Effector CD8-positive, alpha-beta T cell (primary cell): Measurements from ENCODE around the gene PGAM5.

Experiments
- DNase-seq: peaks from one replicate; lab custom pipeline; 2025; lab: John Stamatoyannopoulos, UW
- total RNA-seq, 4 experiments: gene quantifications; one replicate each; lab custom pipeline; 2026; lab: John Stamatoyannopoulos, UW

Gene PGAM5
- total RNA-seq = 43.9 to 87.7 (median 45.8) reads per million in 4 experiments

DNA sequence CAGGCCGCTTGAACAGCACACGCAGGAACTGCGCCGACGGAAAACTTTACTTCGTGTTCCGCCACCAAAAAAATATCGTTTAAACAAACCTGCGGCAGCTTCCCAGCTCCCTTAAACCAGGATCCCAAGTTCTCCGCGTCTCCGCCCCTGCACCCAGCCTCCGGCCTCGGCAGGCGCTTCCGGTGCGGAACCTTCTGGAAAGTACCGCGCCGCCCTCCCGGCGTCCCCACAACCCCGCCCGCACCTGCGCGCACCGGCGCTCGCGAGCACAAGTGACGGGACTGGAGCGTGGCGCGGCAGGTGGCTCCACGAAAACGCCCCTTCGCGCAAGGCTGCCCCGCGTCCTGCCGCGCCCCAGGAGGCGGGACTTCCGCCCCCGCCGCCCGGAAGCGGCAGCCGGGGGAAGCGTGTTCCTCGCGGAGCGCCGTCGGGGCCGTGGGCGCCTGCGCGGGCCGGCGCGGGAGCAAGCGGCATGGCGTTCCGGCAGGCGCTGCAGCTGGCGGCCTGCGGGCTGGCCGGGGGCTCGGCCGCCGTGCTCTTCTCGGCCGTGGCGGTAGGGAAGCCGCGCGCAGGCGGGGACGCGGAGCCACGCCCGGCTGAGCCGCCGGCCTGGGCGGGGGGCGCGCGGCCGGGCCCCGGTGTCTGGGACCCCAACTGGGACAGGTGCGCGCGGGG lies at the start of gene PGAM5:
Gene PGAM5, plus strand, starts transcription at position 438 of the 675 bp plus-strand sequence. Its CDS starts 35 bp downstream, at position 473.
- DNase-seq = peak; percentile 87

DNA sequence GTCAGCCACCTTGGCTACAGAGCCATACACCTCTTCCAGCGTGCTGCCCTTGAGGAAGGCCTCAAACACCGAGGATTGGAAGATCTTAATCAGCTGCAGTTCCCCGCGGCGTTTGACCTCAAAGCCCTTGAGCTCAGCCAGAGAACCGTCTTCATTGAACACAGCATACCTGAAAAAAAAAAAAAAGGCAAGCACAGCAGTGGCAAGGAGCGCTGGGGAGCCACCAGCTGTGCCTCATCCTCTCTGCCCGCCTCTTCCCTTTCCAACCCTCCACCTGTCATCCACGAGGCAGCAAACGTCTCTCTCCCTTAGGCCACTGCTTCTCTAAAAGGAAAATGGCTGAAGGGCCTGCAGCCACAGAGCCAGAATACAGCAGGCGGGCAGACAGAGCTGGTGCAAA lies 49.6 kb upstream of the PGAM5 start:
- no peak for DNase-seq

DNA sequence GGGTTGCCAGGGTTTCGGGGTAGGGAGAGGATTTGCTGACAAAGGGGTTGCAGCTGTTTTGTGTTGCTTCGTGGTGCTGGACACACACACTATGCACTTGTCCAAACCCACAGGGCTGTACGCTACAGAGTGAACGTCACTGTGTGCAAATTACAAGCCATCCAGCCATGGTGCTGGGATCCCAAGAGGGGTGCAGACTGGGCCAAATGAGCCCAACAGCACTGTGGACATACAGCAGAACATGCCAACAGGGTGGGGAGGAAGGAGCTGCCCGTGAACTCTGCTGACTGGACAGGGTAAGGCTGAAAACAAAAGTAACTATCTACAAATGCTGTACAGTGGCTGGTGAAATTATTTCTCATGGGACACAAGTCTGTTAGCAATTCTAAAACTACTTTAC lies 48.7 kb upstream of the PGAM5 start:
- no peak for DNase-seq

DNA sequence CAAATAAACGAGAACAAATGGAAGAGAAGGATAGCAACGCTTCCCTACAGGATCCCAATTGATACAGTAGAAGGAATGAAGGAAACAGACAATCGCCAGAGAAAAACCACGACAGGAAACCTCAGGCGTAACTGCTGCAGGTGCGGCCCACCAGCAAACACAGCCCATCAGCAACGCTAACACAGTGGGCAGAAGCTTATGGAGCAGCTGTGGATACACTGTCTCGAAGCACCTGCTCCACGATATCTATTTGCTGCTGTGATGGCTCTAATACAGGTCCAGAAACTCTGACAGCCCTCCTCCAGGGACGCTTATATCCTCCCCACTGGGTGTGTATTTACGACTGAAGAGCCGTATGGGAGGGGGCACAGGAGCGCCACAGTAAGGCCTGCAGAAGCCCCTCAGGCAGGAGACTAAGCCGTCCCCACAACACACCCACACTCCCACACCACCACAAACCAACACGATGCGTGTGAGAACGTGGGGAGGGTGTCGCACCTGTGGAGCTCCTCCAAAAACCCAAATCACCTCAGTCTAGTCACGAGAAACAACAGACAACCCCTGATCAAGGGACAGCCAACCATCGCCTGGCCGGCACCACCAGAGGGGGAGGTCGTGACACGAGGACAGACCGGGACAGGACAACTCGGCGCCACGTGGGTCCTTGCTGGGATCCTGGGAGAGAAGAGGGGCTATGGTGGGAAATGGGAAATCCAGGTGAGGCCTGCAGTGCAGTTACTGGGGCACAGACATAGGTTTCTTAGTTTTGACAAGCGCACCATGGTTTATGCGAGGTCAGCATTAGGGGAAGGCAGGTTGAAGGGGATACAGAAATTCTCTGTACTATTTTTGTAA lies 47.5 kb upstream of the PGAM5 start:
- DNase-seq = no peak

DNA sequence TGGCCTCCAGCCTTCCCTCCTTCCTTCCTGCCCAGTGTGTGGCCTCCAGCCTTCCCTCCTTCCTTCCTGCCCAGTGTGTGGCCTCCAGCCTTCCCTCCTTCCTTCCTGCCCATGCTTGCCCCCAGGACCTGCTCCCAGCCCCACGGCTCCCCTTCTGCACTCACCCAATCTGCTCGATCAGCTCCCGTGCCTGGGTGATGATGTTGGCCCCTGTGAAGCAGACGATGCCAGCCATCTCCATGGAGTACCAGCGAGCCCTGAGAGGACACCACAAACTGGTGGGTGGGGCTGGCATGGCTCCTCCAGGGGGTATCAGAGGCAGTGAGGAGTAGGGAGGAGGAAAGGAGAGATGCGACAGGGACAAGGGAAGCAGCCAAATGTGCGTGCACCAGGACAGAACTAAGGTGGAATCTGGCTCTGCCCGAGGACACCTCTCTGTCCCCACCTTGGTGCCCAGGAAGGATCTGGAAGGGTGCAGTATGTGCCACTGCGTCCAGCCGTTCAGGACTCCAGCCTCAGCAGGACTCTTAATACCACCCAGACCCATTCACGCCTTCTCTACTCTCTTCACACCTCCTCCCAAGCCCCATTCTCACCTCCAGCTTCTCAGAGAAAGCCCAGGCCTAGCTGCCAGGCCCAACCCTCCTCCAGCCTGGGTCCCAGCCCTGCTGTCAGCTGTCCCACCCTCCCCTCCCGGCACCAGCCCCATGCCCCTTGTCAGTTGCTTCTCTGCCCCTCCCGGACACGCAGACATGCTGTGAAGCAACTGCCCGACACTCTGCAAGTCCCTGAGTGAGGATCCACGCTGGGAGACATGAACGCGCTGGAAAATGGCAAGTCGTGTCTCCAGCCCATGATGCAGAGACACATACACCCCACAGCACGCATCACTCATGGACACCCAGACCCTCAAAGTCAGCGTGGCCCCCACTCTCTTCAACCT lies 46.2 kb upstream of the PGAM5 start:
- DNase-seq = no peak

DNA sequence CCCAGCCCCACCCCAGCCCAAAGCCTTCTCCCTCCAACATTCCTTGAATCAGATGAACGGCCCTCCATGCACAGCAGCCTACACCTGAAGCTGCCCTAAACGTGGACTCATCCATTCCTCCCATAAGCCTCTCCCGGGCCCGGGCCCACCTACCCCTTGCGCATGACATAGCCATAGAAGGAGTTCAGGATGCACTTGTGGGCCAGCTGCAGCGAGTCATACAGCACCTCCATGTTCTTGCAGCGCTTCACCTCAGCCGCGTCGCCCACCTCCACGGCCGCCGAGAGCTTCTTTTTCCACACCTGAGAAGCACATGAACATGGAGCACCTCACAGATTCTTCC lies 45.5 kb upstream of the PGAM5 start:
- no peak for DNase-seq

DNA sequence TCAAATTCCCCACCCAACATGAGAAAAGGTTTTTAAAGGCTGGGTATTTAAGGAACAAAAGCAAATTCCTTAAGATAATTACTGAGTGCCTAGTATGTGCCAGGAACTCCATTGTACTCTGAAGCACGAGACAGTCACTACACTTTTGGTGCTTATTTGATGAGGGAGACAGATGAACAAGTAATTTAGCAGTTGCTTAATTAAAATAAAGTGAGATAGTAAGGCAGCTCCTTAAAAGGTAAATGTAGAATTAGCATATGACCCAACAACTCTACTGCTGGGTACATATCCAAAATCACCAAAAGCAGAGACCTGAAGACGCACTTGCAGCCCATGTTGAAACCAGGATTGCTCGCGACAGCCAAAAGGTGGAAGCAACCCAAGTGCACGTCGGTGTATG lies 44.8 kb upstream of the PGAM5 start:
- no peak for DNase-seq

DNA sequence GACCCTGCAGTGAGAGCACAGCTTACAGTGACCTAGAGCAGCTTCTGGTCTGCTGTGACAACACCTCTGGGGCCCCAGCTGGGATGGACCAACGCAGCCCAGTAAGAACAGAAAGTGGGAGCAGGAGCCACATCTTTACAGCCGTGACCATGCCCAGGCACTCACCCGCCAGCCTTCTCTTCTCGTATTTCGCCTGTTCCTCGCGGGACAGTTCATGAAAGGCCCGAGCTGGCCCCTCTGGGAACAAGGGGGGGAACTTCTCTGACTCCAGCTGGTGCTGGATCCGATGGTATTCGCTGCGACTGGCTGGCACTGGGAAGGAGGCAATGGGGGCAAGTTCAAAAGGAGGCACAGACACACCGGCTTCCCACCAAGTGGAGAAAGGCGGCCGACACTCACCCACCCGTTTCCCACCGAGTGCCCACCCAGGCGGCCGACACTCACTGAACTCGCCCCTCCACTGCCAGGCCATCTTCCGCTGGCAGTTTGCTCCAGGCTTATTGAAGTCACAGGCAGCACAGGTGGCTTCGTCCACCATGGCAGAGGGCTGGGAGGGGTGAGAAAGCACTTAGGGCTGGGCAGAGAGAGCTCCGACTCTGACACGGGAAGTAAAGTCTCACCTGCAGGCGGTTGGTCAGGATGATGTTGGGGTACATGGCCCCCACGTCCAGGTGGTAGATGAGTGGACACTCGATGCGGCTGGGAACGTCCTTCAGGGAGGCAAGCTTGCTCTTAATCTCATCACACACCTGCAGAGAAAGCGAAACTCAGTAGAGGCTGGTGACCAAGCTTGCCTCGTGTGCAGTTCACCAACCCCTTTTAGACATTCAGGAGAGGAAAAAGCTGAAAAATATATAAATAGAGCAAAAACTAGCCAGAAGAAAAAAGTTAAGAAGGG lies 42.2 kb upstream of the PGAM5 start:
- no peak for DNase-seq

DNA sequence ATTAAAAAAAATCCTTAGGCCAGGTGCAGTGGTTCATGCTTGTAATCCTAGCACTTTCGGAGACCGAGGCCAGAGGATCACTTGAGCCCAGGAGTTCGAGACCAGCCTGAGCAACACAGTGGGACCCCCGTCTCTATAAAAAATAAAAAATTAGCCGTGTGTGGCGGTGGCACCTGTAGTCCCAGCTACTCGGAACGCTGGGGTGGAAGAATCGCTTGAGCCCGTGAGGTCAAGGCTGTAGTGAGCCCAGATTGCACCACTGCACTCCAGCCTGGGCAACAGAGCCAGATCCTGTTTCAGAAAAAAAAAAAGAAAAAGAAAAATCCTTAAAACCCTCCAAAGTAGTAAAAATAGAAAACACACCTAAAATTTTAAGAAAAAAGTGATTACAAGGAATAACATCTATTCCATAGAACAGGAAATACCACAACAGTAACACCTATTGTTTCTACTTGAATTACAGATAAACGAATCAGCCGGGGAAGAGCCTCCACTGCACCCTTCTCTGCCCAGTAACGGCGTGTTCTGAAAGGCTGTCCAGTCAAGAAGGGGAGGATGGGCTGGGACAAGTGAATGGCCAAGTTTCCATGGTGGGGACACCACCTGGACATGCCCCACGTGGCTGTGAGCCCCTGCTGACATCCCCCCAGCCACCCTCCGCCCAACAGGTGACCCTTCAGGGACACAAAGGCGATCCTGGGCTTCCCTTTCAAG lies 41.3 kb upstream of the PGAM5 start:
- no peak for DNase-seq

DNA sequence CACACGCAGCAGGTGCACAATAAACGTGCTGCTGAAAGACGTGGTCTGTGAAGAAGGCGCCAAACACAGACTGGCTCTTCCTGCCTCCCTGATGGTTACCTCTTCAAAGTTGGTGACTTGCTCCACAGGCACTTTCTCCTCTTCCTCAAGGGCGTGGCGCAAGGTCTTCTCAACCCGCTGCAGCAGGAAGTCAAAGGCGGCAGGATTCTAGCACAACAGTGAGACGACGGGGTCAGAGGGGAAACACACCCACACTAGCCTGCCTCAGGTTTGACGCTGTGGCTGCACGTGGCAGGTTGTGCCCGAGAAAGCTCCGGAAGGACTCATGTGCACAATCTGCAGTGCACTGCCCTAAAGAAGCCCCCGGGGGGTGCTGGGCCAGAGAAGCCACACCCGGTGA lies 38.5 kb upstream of the PGAM5 start:
- DNase-seq = no peak

DNA sequence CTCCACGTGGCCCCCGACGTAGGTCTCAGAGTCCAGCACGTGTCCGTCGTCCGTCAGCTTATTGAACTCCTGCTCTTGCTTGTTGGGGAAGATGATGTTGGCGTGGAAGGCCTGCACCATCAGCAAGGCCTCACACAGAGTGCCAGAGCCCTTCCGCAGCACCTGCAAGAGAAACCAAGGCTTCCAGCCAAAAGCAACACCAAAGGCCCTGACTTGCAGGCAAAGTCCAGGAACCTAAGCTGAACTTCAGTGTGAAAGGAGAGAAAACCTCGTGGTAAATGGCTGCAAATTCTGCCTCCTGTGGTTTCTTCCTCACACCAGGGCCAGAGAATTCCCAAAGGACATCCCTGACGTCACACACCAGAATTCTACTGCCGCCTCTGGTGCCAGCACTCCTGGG lies 38.0 kb upstream of the PGAM5 start:
- no peak for DNase-seq

DNA sequence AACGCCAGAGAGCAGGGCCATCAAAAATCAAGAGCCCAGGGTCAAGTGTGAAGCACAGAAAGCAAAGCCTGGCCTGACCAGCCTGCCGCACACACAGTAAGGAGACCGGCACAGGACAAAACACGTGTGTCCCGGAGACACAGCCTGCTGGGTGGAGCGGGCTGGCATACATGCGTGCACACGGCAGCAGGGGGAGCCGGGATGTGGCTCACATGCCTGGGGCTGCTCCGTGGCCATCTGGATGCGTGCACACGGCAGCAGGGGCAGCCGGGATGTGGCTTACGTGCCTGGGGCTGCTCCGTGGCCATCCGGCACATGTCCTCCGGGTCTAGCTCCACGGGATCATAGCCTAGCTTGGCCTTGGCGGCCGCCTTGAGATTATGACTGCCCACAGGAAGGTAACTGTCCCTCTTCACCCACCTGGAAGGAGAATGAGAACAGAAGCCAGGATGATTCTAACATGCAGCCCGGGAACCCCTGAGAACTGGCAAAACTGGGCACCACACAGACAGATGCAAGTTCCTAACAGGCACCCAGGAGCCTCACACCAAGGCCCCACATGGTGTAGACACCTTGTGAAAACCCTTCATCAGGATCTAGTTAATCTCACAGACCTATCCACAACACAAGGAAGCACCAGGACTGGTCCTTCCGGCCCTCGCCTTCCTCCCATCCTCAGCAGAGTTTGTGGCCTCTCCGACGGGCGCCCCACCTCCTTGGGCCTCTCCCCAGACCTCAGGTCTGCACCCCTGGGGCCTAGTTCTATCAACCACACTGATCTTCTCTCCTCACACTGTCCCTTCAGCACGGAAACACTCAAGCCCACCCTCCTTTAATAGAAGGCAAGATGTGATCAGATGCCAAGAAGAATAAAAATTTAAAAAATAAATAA lies 37.1 kb upstream of the PGAM5 start:
- no peak for DNase-seq

DNA sequence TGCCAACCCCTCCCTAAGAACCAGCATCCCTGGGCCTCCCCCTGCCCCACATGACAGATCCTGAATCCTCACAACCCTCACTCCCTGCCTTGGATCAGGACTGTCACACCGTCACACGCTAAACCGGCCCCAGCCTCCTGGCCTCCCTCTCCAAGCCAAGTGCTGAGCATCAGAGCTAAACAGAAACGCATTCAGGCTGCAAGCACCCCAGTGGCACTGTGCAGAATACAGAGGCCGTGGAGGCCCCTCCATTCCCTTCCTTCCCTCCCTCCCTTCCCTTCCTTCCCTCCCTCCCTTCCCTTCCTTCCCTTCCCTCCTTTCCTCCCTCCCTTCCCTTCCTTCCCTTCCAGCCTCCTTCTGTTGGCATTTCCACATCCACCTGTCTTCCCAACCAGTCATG lies 36.1 kb upstream of the PGAM5 start:
- DNase-seq = no peak

DNA sequence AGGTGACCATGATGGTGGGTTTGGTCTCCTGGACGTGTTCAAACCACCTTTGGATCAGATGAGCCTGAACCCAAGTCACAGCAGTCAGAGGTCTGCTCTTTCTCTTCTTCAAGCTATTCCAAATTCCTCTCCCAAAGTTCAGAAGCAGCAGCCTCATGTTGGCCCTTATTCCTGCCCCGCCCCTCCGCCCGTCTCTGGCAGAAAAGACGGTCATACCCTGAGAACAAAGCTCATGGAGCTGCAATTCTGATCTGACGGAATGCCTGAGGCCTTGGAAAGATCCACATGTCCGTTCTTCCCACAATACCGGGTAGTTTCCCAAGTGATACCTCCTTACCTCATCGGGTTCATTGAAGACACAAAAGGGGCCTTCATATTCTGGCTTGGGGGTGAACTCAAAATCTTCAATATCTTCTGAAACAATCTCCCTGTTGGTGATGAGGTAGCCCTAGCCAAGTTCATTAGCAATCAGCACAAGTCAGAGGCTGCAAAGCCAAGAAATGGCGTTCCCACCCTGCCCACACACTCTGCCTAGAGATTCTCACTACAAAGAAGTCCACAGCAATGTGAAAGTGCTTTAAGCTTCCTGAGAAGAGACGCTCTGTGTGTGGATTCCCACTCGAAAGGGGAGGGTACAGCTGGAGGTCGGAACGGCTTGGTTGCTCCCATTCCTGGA lies 34.7 kb upstream of the PGAM5 start:
- DNase-seq = no peak

DNA sequence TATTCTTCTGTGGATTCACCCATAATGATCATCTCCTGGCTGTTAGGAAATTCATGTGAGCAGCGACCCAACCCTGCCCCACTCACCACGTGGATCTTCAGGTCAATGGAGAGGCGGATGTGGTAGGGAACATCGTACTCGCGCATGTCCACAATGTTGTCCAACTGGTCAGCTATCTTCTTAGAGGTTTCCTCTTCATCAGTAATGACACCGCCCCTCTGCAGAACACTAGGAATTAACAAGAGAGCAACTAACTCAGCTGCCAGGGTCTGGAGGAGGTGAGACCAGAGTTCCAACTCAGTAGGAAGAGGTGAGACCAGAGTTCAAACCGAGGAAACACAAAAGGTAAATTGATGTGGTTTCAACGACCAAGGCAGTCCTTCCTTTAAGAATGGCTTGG lies 33.1 kb upstream of the PGAM5 start:
- DNase-seq = no peak

DNA sequence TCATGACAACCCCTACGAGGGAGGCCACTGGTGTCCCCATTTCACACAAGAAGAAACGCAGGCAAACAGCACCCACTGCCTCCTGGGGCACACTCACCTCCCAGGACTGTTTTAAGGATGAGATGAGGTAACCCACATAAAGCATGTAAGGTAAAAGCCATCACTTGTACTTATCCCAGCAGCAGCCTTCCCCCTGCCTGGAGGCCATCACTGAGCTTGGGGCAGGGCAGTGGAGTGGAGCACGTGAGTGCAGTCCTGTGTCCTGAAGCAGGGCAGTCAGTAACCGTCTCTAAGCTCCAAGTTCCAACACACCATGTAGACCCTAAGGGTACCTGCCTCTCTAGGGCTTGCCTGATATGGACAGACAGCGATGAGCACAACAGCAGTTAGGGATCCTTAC lies 25.2 kb upstream of the PGAM5 start:
- no peak for DNase-seq

DNA sequence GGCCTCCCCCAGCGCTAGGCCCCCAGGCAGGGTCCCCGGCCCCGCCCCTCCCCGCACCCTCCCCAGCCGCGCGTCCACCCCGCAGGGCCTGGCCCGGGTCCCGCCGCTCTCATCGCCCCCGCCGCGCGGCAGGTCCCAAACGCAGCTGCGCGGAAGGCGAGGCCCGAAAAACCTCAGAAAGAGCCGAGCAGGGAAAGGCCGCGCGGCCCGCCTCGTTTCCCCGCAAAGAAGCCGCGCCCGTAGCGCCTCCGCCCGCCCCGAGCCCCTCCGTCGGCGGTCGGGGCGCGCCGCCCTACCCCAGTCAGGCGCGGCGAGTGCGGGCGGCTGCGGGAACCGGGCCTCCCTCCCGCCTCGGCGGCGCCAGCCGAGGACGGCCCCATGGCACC lies 23.8 kb upstream of the PGAM5 start:
- DNase-seq = no peak

DNA sequence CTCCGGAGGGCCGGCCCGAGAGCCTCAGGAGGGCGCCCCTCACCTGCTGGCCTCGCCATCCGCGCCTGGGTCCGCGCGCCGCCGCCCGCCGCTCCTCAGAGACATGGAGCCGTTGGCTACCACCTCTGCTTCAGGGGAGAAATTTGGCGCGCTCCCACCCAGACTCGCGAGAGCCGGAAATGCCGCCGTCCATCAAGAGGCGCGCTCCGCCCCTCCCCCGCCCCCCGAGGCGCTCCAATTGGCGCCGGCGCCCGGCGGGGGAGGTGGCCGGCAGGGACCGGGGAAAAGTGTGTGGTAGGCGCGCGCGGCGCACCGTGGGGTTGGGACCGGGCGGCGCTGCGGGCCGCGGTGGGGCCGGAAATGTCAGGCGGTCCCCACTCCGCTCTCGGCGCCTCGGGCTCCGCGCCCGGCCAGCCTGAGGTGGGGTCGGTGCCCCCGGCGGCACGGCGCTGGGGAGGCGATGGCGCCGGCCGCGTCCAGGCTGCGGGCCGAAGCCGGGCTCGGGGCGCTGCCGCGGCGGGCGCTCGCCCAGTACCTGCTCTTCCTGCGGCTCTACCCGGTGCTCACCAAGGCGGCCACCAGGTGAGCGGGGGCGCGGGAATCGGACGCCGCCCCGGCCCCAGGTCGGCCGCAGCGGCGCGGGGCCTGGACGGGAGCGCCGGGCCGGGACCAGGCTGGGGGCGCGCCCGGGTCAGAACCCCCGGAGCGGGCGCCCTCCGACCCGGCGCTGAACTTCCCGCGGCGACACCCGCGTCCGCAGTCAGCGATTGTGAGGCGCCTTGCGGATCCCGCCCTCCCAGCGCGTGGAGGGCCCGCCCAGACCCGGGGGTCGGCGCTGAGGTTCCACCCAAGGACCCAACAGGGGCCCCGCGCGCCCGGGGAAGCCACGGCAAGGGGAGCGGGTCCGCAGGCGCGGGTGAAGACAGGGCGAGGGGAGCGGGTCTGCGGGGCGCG lies 23.2 kb upstream of the PGAM5 start, which contains the start of the genes POLE and PXMP2:
Gene POLE, minus strand, starts transcription at position 132 of the 954 bp plus-strand sequence. Its CDS starts 27 bp downstream, at position 105.
Gene PXMP2, plus strand, starts transcription at position 377 of the 954 bp plus-strand sequence. Its CDS starts 84 bp downstream, at position 461.
- DNase-seq = peak; percentile 85
